Activated effector memory CD4-positive, alpha-beta T cell treated with Interleukin-2 at 50 U/mL for 16 hours (primary cell): Measurements from ENCODE around the gene KLF5.
"Not testable (repeated sequence)": the region's sequence is repeated elsewhere in the genome, so short reads cannot be mapped to it uniquely, and the experiment has no call there.

Experiments
- DNase-seq: peaks from one replicate; pipeline ENCODE4 v3.0.0-alpha.2; 2020

The KLF5 gene

GRCh38 chr13:73058736-73059459 is at the start of gene KLF5:
KLF5 (plus strand) TSS chr13:73059005; CDS start chr13:73059328, 323 bp downstream.
- DNase-seq = peak; percentile 96

DNA sequence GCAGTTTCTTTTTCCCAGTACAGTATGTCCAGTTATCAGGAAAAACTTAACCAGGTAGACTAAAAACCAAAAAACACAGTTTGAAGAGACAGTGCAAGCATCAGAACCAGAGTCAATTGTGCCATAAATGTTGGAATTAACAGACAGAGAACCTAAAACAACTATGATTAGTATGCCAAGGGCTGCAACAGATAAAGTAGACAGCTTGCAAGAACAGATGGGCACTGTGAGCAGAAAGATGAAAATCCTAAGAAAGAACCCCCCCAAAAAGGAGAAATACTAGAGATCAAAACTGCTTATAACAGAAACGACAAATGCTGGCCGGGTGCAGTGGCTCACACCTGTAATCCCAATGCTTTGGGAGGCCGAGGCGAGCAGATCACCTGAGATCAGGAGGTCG is 47.1 kb upstream of the KLF5 start:
- no peak for DNase-seq

- no peak for DNase-seq
Observed at GRCh38 chr13:73015805-73016204, 43.0 kb upstream of the KLF5 start.

DNA sequence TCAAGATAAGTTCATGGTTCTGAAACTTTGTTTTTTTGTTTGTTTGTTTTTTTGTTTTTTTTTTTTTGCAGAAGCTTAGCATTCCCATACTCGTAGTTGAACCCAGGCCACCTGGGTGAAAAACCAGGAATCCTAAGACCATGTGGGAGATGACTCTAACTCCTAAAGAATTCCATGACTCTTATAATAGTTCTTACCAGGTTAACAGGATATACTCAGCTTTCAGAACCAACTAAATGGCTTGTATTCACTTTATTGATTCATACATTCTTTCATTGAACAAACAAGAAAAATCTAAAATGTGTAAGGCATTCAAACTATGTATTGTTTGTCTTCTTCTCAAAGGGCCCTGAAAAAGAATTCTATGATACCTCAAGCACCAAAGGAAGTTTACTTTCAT is 40.5 kb upstream of the KLF5 start:
- no peak for DNase-seq

DNA sequence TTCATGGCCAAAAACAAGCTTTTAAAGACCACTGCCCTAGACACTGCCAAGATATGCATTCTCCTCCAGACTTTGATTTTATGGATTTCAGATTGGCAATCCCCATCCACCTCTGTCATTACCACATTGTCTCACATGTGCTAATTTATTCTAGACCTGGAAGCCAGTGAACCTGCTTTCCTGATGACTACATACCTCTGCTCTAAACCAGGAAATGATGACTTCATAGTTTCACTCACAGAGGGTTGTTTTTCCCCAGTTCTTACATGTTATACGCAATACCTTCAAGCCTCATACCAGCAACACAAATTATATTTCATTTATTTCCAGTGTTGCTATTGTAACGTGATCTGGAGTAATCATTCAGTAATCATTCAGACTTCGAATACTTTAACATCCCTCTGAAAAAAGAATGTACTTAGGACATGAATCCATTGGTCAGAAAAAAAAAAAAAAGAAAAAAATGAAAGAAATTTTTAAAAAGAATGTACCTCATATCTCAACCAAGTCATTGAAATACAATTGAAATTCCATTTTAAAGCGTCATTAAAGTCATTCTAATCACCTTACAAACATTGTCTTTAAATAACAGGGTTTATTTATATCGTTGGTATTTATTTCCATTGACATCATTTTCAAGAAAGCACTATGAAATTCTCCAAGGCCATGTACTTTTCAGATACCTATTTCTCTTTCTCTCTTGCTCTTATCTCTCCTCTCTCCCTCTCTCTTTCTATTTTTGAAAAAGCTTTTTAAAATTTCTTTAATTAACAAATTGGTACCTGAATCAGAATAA is 33.4 kb upstream of the KLF5 start:
- no peak for DNase-seq

GRCh38 chr13:73034901-73035300 is 23.9 kb upstream of the KLF5 start:
- no peak for DNase-seq

- no peak for DNase-seq
Observed at GRCh38 chr13:73035660-73036059, 23.1 kb upstream of the KLF5 start.

DNA sequence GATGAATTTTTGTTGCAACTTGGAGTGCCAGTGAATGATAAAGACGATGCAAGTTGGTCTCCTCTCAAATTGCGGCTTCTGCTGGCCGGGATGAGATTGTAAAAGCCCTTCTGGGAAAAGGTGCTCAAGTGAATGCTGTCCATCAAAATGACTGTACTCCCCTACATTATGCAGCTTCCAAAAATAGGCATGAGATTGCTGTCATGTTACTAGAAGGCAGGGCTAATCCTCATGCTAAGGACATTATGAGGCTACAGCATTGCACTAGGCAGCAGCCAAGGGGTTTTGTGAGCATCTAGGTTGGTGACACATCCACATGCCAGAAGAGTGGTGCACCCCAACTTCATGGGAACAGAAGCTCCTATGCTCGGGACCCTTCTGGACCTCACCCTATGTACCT is 22.2 kb upstream of the KLF5 start:
- no peak for DNase-seq

GRCh38 chr13:73038064-73038463 is 20.7 kb upstream of the KLF5 start:
- no peak for DNase-seq

- DNase-seq = no peak
Observed at GRCh38 chr13:73039201-73040108, 19.4 kb upstream of the KLF5 start.

DNA sequence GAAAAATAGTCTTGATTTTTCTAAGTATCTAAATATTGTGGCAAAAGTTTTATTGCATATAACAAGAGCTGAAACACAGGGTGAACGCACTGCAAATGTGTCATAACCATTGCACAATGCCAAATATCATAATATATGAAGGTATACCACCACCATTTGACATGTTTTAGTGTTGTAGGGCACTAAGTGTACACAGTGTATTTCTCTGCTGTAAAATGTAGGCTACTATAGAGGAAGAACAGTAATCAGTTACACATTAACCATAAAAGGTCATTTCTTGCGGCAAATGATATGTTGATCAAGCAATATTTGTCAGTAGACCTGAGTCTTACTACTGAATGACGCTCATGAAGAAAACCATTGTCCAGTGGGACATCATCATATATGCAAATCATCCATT is 18.3 kb upstream of the KLF5 start:
- no peak for DNase-seq

DNA sequence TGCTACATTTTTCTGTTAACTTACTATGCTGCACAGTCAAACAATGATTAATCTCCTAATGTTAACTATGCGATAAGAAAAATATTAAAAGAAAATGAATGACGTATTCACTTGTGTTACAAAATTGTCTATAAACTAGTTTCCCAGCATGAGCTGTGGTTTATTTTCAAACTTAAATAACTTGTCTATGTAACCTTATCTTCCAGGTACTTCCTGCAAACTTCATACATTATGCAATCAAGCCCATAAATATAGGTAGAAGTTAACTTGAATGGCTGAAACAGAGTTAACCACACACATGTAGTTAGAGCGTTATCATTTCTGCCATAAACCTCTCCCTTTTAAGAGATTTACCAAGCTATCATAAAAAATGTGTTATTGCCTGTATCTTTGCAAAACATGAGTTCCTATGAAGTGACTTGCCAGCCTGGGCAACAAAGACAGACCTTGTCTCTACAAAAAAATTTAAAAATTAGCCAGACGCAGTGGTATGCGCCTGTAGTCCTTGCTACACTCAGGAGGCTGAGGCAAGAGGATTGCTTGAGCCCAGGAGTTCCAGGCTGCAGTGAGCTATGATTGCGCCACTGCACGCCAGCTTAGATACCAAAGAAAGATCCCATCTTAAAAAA is 17.7 kb upstream of the KLF5 start:
- DNase-seq = no peak

GRCh38 chr13:73045031-73045430 is 13.8 kb upstream of the KLF5 start:
- DNase-seq = no peak

GRCh38 chr13:73048615-73049014 is 10.2 kb upstream of the KLF5 start:
- not testable (repeated sequence) for DNase-seq

DNA sequence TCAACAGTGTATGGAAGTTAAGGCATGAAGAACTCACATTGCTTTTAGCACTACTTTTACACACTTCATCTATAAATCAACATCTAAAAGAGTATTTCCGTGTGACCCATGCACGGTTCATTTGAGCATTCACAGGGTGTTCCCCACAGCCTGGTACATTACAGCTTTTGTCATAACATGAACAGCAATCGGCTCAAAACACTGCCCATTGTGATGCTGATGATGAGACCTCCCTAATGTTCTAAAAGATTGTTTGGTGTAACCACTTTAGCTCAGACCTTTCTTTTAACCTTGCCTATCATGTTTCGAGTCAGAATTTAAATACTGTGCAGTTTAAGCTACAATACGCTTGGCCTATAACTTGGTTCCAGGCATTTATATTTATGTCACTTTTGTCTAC is 4.1 kb upstream of the KLF5 start:
- DNase-seq = no peak

DNA sequence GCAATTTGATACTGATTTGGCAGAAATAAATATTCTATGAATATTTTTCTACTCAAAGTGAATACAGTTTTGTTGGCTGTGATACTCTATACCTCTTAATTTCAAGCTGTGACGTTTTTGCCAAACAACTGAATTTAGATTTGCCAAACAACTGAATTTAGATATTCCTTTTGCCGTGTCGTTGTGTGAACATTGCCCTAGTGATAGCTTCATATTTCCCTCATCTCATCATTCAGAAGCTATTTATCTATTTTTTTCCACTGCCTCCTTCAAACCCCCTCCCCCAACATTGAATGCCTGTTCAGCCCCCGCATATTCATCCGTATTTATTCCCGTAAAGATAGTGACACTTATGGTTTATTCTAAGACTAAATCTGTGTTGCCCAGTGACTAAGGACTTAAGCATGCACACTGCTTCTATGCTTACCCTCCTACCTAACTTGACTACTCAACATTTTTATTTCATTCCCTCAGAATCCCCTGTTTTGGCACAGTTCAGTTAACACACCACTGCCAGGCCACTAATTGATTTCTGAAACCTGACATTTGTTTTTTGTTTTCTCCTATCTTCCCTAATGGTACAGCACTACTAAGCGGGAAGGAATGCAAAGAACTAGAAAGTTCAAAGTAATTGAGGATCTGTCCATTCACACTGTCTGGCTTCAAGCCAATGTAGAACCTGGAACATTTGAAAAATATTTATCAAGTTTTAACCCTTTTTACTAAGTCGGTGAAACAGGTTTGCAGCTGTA is 2.8 kb upstream of the KLF5 start:
- DNase-seq = no peak

- no peak for DNase-seq
Observed at GRCh38 chr13:73056565-73056962, 2.2 kb upstream of the KLF5 start.

GRCh38 chr13:73057284-73058063 is 1.3 kb upstream of the KLF5 start:
- no peak for DNase-seq

- DNase-seq = no peak
Observed at GRCh38 chr13:73058064-73058313, 816 bp upstream of the KLF5 start.

DNA sequence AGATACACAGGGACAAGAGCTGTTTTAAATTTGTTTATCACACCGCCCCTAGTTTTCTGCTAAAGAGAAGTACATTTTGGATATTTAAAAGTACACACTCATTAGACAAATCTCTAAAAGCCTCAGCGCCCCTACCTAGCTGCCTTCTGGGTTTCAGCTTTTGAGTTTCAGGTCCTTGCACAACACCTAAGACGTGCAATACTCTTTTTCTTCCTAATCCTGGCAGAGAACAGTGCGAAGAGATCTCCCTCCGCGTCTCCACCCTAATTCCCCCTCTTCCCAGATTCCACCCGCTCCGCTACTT is 421 bp upstream of the KLF5 start:
- DNase-seq = no peak

GRCh38 chr13:73059460-73060250 is 850 bp downstream of the KLF5 start:
- peak; percentile 32 for DNase-seq
